Measurements from ENCODE around the gene ZBTB7C.

ZBTB7C gene

DNA sequence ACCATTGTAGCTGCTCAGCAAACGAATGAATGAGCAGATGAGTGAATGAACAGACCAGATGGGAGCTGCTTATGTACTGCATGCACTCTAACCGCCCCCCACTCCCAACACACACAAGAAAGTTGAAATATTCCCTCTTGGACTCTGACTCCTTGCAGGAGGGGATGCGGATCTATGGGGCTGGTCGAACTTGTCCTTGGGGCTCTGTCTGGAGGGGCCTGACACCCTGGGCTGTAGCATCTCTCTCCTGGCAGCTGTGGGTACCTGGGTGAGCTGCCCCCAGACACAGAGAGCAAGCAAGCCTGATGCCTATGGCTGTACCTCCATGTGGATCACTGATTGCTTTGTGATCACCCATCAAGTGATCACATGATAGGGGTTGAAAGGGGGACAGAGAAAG lies 286.4 kb downstream of the ZBTB7C start:
- TF ChIP-seq, protein P1, sequence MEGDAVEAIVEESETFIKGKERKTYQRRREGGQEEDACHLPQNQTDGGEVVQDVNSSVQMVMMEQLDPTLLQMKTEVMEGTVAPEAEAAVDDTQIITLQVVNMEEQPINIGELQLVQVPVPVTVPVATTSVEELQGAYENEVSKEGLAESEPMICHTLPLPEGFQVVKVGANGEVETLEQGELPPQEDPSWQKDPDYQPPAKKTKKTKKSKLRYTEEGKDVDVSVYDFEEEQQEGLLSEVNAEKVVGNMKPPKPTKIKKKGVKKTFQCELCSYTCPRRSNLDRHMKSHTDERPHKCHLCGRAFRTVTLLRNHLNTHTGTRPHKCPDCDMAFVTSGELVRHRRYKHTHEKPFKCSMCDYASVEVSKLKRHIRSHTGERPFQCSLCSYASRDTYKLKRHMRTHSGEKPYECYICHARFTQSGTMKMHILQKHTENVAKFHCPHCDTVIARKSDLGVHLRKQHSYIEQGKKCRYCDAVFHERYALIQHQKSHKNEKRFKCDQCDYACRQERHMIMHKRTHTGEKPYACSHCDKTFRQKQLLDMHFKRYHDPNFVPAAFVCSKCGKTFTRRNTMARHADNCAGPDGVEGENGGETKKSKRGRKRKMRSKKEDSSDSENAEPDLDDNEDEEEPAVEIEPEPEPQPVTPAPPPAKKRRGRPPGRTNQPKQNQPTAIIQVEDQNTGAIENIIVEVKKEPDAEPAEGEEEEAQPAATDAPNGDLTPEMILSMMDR (IDR thresholded peaks at IDR 0.05; ENCODE audit: insufficient read depth, low read depth, low read length, missing control alignments) = no peak
- no peak overlapping the region for H3K4me3 ChIP-seq (ENCODE audit: low read length)
- no peak for DNase-seq (ENCODE audit: low read depth)

DNA sequence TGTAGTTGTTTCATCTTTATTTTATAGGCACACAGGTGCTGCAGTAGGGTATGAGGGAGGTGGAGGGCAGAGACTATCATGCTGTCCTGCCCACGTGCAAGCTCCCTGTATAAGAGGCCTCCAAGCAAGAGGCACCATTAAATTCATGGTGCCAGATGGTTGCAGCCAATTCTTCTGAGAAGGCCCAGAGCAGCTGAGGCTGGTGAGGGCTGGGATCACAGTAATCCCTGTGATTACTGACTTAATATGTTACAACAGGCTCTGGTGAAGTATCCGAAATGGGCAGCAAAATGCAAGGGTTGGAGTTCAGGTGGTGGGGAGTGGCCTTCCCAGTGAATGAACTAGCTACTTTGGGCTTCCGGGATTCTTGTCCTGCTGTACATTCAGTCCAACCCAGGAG lies 286.8 kb downstream of the ZBTB7C start:
- DNase-seq (ENCODE audit: low read depth) = no peak
- TF ChIP-seq, protein P1 (IDR thresholded peaks at IDR 0.05; ENCODE audit: insufficient read depth, low read depth, low read length, missing control alignments) = no peak
- H3K4me3 ChIP-seq (ENCODE audit: low read length) = no peak overlapping the region

DNA sequence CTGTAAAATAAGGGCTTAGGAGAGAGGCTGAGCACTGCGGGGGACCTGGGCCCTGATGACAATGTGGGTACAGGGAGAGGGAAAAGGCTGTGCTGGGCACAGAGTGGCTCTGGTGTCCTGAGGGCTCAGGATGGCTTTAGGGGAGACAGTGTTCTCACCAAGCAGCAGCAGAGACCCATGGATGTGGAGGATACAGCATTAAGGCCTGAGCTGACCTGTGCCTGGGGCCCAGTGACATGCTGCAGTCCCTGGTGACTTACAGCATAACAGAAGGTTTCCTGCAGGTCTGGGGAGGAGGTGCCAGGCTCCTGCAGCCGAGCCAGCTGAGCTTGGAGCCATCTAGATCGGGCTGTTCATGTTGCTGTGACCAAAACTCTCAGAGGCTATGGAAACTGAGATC lies 287.4 kb downstream of the ZBTB7C start:
- TF ChIP-seq, protein P1 (IDR thresholded peaks at IDR 0.05; ENCODE audit: insufficient read depth, low read depth, low read length, missing control alignments) = no peak
- DNase-seq (ENCODE audit: low read depth) = no peak
- no peak overlapping the region for H3K4me3 ChIP-seq (ENCODE audit: low read length)

DNA sequence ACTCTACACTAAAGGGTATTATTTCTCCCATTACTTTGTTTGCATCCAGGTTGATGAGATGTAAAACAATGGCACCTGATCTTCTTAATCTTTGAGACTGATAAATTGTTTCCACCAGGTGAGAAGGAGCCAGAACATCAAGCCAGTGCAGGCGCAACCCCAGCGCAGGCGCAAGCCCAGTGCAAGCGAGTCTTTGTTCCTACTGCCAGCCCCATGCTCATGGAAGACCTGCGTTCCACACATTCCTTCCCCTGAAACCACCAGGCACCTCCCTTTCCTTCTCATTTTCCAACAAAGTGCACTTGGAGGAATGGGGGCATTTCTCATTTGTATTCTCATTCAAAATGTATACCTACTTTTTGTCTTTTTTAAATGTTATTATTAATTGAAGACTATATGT lies 290.0 kb downstream of the ZBTB7C start:
- TF ChIP-seq, protein P1 (IDR thresholded peaks at IDR 0.05; ENCODE audit: insufficient read depth, low read depth, low read length, missing control alignments) = no peak
- peak; percentile 16 for DNase-seq (ENCODE audit: low read depth)
- no peak overlapping the region for H3K4me3 ChIP-seq (ENCODE audit: low read length)

DNA sequence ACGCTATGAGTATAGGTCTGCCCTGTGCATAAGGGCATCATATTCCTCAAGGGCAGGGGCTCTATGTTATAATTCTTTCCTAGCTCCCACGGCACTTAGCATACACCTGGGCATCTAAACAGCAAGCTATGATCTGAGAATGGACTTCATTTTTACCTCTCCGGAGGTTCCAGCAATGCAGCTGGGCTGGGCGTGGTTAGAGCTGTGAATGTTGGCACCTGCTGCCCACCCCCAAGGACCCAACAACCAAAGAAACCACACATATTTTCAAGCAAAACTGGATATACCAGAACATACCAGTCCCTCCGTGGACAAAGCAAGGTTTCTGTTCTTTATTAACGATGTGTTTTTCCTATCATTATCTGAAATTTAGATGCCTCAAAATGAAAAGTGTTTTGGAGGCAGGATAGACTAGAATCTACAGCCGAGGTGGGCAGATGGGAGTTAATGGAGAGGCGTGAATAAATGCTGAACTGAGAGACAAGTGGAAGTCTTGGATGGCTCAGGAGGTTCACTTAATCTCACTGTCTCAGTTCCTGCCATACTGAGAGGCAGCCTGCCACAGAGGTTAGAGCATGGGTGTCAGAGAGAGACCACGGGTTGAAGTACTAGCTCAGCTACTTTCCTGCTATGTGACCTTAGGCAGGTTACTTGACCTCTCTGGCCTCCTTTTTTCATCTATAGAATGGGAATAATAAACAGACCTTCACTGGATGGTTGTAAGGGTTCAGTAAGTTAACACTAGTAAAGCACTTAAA lies 292.1 kb downstream of the ZBTB7C start:
- DNase-seq (ENCODE audit: low read depth) = no peak
- no peak overlapping the region for H3K4me3 ChIP-seq (ENCODE audit: low read length)
- TF ChIP-seq, protein P1 (IDR thresholded peaks at IDR 0.05; ENCODE audit: insufficient read depth, low read depth, low read length, missing control alignments) = no peak

DNA sequence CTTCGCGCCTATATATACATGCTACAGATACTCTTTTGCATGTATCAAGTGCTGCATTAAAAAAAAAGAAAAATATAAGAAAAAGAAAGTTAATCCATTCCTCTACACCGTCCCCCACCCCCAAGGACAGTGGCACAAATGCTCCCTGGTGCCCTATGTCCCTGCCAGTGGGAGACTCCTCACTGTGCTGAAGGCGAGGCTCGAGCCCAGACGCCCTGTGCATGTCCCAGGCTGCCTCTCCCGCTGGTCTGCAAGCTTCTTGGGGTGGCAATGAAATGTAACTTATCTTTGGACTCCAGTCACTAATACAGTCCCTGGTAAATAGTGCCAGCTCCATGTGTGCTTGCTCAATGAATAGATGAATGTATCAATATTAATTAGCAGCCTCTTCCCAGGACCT lies 293.2 kb downstream of the ZBTB7C start:
- no peak overlapping the region for H3K4me3 ChIP-seq (ENCODE audit: low read length)
- no peak for DNase-seq (ENCODE audit: low read depth)
- TF ChIP-seq, protein P1 (IDR thresholded peaks at IDR 0.05; ENCODE audit: insufficient read depth, low read depth, low read length, missing control alignments) = no peak

DNA sequence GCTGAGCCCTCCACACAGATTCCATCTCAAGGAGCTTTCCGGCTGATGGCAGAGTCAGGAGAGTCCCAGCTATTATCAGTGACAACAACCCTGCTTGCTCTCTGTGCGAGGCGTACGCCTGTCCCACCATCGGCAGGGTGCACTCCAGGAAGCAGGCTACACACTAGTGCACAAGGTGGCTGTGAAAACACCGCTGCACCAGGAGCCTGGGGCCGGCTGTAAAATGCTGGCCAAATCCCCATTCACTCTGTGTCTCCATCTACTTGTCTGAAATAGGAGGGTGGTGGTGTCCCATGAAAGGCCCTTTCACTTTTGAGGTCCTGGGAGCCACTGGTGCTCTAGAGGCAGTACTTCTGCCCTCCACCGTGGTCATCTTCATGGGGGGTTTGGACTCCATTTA lies 295.5 kb downstream of the ZBTB7C start:
- TF ChIP-seq, protein P1 (IDR thresholded peaks at IDR 0.05; ENCODE audit: insufficient read depth, low read depth, low read length, missing control alignments) = no peak
- no peak overlapping the region for H3K4me3 ChIP-seq (ENCODE audit: low read length)
- no peak for DNase-seq (ENCODE audit: low read depth)
